Gastrocnemius medialis (tissue), 4 donors: Measurements from ENCODE around the gene KRTAP1-1. TPM values are rescaled to one million over a fixed set of nuclear protein-coding genes. Genes with fewer than 3 reads are reported as not detected.

Experiments used
- ATAC-seq, 2 donors: fragments of 150-250 bp; one replicate each; pipeline ENCODE4 v1.9.1; 2016
- DNase-seq, 2 donors: peaks; one replicate each; pipeline ENCODE4 v3.0.0-alpha.2; 2019
- H3K27ac ChIP-seq, 4 donors: fragments of 200-600 bp; sonication (generic); 1 replicate in 1 of 4; 2 replicates in 3 of 4; pipeline ENCODE4 v1.5.1; 2016 to 2018; ENCODE audit warnings: mild to moderate bottlenecking in 2 of 4, moderate library complexity in 1 of 4
- H3K27me3 ChIP-seq, 3 donors: fragments of 200-600 bp; sonication (generic) in 2 of 3; 1 replicate in 1 of 3; 2 replicates in 2 of 3; pipeline versions ENCODE4 v1.5.1 to v1.6.0; 2016 to 2019; ENCODE audit warnings: mild to moderate bottlenecking in 1 of 3, moderate library complexity in 1 of 3
- H3K36me3 ChIP-seq, 2 donors: fragments of 200-600 bp; sonication (generic) in 1 of 2; one replicate each; pipeline ENCODE4 v1.5.1; 2017 to 2018
- H3K4me1 ChIP-seq, 2 donors: fragments of 200-600 bp; sonication (generic) in 1 of 2; one replicate each; pipeline ENCODE4 v1.5.1; 2016 to 2017; ENCODE audit warnings: mild to moderate bottlenecking in 2 of 2
- H3K4me3 ChIP-seq, 4 donors: fragments of 200-600 bp; sonication (generic) in 3 of 4; 1 replicate in 1 of 4; 2 replicates in 3 of 4; pipeline ENCODE4 v1.5.1; 2016 to 2019; ENCODE audit warnings: mild to moderate bottlenecking in 2 of 4
- H3K9me3 ChIP-seq, 3 donors: fragments of 200-600 bp; sonication (generic) in 2 of 3; 1 replicate in 1 of 3; 2 replicates in 2 of 3; pipeline ENCODE4 v1.5.1; 2016 to 2019
- POLR2A ChIP-seq, 2 donors: fragments of 450-650 bp; IDR thresholded peaks; one replicate each; pipeline ENCODE4 v1.6.1; 2017; ENCODE audit warnings: antibody characterized with exemption in 2 of 2, mild to moderate bottlenecking in 2 of 2, moderate library complexity in 2 of 2
- in situ Hi-C, 4 donors: fragments of 200-750 bp; cut with MboI; loops; one replicate each; pipeline versions ENCODE4 v1.15.0 to v1.8.0; 2017; ENCODE audit warnings: low sequenced_read_pairs in 4 of 4
- intact Hi-C: fragments of 100-400 bp; cut with DNase I; formaldehyde crosslinking; loops from one replicate; pipeline ENCODE4 v1.15.1; 2023; ENCODE audit warnings: low total_unique reads
- total RNA-seq, 4 donors: library from RNA; depleted of rRNA; stranded (reverse); fragments of >200 nt; gene quantifications; one replicate each; pipeline versions ENCODE4 v1.1.0 to v1.2.3, GENCODE V29; 2016
- TF ChIP-seq, protein P1 (sequence below), 5 experiments: fragments of 450-650 bp in 3 of 5; fragments of 200-600 bp in 2 of 5; sonication (generic) in 2 of 5; IDR thresholded peaks in 4 of 5; conservative IDR thresholded peaks in 1 of 5; 1 replicate in 4 of 5; 2 replicates in 1 of 5; pipeline ENCODE4 v1.5.1; 2016 to 2019; ENCODE audit warnings: antibody characterized with exemption in 5 of 5, mild to moderate bottlenecking in 3 of 5, moderate library complexity in 3 of 5

KRTAP1-1 gene
- total RNA-seq, 4 donors from 2014 or later: not detected

- ATAC-seq: no peak
- Histone ChIP-seq H3K4me1 (no peaks in the 10 kb centered on the region), H3K36me3 (no peaks in the 10 kb centered on the region), H3K27me3 (peaks cover 10 to 16% (median 13%) of the 10 kb centered on the region in 3 donors), H3K4me3 (no peak overlapping the region), H3K9me3 (no peaks in the 10 kb centered on the region), H3K27ac (no peak overlapping the region)
- TF ChIP-seq, protein P1, sequence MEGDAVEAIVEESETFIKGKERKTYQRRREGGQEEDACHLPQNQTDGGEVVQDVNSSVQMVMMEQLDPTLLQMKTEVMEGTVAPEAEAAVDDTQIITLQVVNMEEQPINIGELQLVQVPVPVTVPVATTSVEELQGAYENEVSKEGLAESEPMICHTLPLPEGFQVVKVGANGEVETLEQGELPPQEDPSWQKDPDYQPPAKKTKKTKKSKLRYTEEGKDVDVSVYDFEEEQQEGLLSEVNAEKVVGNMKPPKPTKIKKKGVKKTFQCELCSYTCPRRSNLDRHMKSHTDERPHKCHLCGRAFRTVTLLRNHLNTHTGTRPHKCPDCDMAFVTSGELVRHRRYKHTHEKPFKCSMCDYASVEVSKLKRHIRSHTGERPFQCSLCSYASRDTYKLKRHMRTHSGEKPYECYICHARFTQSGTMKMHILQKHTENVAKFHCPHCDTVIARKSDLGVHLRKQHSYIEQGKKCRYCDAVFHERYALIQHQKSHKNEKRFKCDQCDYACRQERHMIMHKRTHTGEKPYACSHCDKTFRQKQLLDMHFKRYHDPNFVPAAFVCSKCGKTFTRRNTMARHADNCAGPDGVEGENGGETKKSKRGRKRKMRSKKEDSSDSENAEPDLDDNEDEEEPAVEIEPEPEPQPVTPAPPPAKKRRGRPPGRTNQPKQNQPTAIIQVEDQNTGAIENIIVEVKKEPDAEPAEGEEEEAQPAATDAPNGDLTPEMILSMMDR (IDR thresholded peaks at IDR 0.05 in 4 of 5, conservative IDR thresholded peaks at IDR 0.05 in 1 of 5): no peak
- no peak for TF ChIP-seq POLR2A (IDR thresholded peaks at IDR 0.05)
- in situ Hi-C loops: no loop called here
- no peak for DNase-seq
- intact Hi-C loops: no loop called here
Measured at GRCh38 chr17:41024697-41025096, 16.6 kb downstream of the KRTAP1-1 start.

DNA sequence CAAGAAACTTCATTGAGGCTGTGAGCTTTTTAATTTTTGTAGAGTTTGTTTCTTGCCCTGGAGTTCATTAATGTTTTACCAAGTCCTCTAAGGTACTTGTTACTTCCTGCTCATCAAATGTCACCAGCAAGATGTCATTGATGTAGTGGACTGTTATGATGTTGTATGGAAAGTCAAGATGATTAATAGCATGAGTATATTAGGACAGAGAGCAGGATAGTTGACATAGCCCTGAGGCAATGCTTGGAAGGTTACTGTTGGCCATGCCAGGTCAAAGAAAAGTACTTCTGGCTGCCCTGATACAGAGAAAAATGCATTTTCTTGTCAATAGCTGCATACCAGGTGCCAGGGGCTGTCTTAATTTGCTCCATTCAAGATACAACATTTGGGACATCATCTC, 20.9 kb downstream of the KRTAP1-1 start:
- DNase-seq (no peak), ATAC-seq (no peak)
- H3K9me3 ChIP-seq: no peaks in the 10 kb centered on the region
- H3K36me3 ChIP-seq: no peaks in the 10 kb centered on the region
- H3K27me3 ChIP-seq: peaks cover 0 to 1% (median 0%) of the 10 kb centered on the region in 3 donors
- TF ChIP-seq, protein P1 (IDR thresholded peaks at IDR 0.05 in 4 of 5, conservative IDR thresholded peaks at IDR 0.05 in 1 of 5): no peak
- no peak for TF ChIP-seq POLR2A (IDR thresholded peaks at IDR 0.05)
- H3K4me3 ChIP-seq: no peak overlapping the region
- no peak overlapping the region for H3K27ac ChIP-seq
- intact Hi-C loops (no loop called here), in situ Hi-C loops (no loop called here)
- H3K4me1 ChIP-seq: no peaks in the 10 kb centered on the region

- no peaks in the 10 kb centered on the region for H3K4me1 ChIP-seq
- H3K27ac ChIP-seq: no peak overlapping the region
- H3K36me3 ChIP-seq: no peaks in the 10 kb centered on the region
- intact Hi-C loops: no loop called here
- ATAC-seq: no peak
- H3K27me3 ChIP-seq: no peaks in the 10 kb centered on the region
- in situ Hi-C loops: no loop called here
- DNase-seq: no peak
- H3K4me3 ChIP-seq: no peak overlapping the region
- TF ChIP-seq, protein P1 (IDR thresholded peaks at IDR 0.05 in 4 of 5, conservative IDR thresholded peaks at IDR 0.05 in 1 of 5): no peak
- TF ChIP-seq POLR2A (IDR thresholded peaks at IDR 0.05): no peak
- H3K9me3 ChIP-seq: no peaks in the 10 kb centered on the region
Measured at GRCh38 chr17:41019415-41019814, 21.8 kb downstream of the KRTAP1-1 start.

- no peaks in the 10 kb centered on the region for H3K9me3 ChIP-seq
- no peak overlapping the region for H3K4me3 ChIP-seq
- TF ChIP-seq POLR2A (IDR thresholded peaks at IDR 0.05): no peak
- TF ChIP-seq, protein P1 (IDR thresholded peaks at IDR 0.05 in 4 of 5, conservative IDR thresholded peaks at IDR 0.05 in 1 of 5): no peak
- in situ Hi-C loops: no loop called here
- no peak overlapping the region for H3K27ac ChIP-seq
- DNase-seq (no peak), ATAC-seq (no peak)
- intact Hi-C loops: no loop called here
- no peaks in the 10 kb centered on the region for H3K36me3 ChIP-seq
- peaks cover 2 to 3% of the 10 kb centered on the region in 2 donors for H3K4me1 ChIP-seq
- no peaks in the 10 kb centered on the region for H3K27me3 ChIP-seq
Measured at GRCh38 chr17:41018541-41018940, 22.7 kb downstream of the KRTAP1-1 start.

DNA sequence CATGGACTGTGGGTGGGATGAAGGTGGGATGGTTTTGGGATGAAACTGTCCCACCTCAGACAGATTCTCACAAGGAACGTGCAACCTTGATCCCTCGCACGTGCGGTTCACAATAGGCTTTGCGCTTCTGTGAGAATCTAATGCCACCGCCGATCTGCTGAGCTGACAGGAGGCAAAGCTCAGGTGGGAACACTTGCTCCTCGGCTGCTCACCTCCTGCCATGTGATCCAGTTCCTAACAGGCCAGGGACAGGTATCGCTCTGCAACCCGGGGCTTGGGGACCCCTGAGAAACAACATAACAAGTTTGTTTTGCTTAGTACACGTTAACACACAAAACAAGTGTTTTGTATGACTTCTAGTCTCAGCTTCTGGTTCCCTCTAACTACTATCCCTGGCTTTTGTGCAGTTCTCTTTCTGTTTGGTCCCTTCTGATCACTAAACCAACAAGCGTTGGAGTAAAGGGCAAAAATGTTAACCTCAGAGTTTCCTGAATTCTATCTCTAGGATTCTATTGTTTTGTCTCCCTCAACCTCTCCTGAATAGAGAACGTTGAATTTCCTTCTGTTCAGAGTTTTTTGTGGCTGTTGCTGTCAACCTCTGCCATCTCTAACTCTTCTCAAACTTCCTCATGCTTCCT, 24.6 kb downstream of the KRTAP1-1 start:
- peaks cover 7 to 8% of the 10 kb centered on the region in 2 donors for H3K4me1 ChIP-seq
- H3K4me3 ChIP-seq: no peak overlapping the region
- ATAC-seq (no peak), DNase-seq (no peak)
- no peaks in the 10 kb centered on the region for H3K9me3 ChIP-seq
- no peak overlapping the region for H3K27ac ChIP-seq
- intact Hi-C loops (no loop called here), in situ Hi-C loops (no loop called here)
- TF ChIP-seq, protein P1 (IDR thresholded peaks at IDR 0.05 in 4 of 5, conservative IDR thresholded peaks at IDR 0.05 in 1 of 5): no peak
- TF ChIP-seq POLR2A (IDR thresholded peaks at IDR 0.05): no peak
- no peaks in the 10 kb centered on the region for H3K27me3 ChIP-seq
- H3K36me3 ChIP-seq: no peaks in the 10 kb centered on the region
